ENCODE results near the gene FAM184A. TPM values are rescaled to one million over a fixed set of nuclear protein-coding genes. Genes with fewer than 3 reads are reported as not detected.

Gene FAM184A
- total RNA-seq, 1 experiment from 2014 or later, result 8.7 TPM

GRCh38 chr6:118939683-118940082 lies 138.8 kb downstream of the FAM184A start:
- H3K27me3 ChIP-seq (ENCODE audit: control insufficient read depth, insufficient read depth, low read length), result no peaks in the 10 kb centered on the region
- no peak overlapping the region for H3K4me3 ChIP-seq (ENCODE audit: low read depth in 2 of 2, low read length in 2 of 2)
- no peak for ATAC-seq
- H3K4me1 ChIP-seq (ENCODE audit: control insufficient read depth, insufficient read depth, low read length), result peaks cover 6% of the 10 kb centered on the region; the same call in 1 of the 2 replicates
- intact Hi-C loops (cut with micrococcal nuclease; ENCODE audit: unreplicated experiment), result no loop called here
- H3K9me3 ChIP-seq (ENCODE audit: control insufficient read depth, insufficient read depth, low read depth, low read length), result no peaks in the 10 kb centered on the region
- no peaks in the 10 kb centered on the region for H3K36me3 ChIP-seq (ENCODE audit: control insufficient read depth, insufficient read depth, low read length)
- in situ Hi-C loops (cut with HindIII; ENCODE audit: low pct_unique_long_range_greater_than_20kb, low sequenced_read_pairs), result no loop called here
- POLR2A ChIA-PET, result no interaction called here
- CTCF ChIA-PET, result no interaction called here
- TF ChIP-seq SIN3A (IDR thresholded peaks at IDR 0.05; ENCODE audit: borderline replicate concordance, insufficient read depth, low read depth, low read length), result no peak
- TF ChIP-seq CTCF (IDR thresholded peaks at IDR 0.05), result no peak
- no peak for TF ChIP-seq REST (IDR thresholded peaks at IDR 0.05; ENCODE audit: insufficient read depth in 1 of 2, low read depth in 2 of 2, low read length in 1 of 2)
- TF ChIP-seq TCF7L2 (IDR thresholded peaks at IDR 0.05; ENCODE audit: low read depth, low read length), result no peak
- TF ChIP-seq POLR2AphosphoS5 (IDR thresholded peaks at IDR 0.05; ENCODE audit: low read depth, low read length), result no peak
- no peak for DNase-seq (ENCODE audit: low read depth, low spot score)
- no peak overlapping the region for H3K27ac ChIP-seq (ENCODE audit: low read length)
- no TSS peak for BruUV-seq (replicated peaks)

- Histone ChIP-seq H3K4me1 (ENCODE audit: control insufficient read depth, insufficient read depth, low read length) (peaks cover 17% of the 10 kb centered on the region; the same call in 1 of the 2 replicates), H3K9me3 (ENCODE audit: control insufficient read depth, insufficient read depth, low read depth, low read length) (no peaks in the 10 kb centered on the region), H3K36me3 (ENCODE audit: control insufficient read depth, insufficient read depth, low read length) (peaks cover 7% of the 10 kb centered on the region; the same call in 1 of the 2 replicates), H3K27ac (ENCODE audit: low read length) (peak overlapping the region; percentile 60), H3K27me3 (ENCODE audit: control insufficient read depth, insufficient read depth, low read length) (no peaks in the 10 kb centered on the region), H3K4me3 (ENCODE audit: low read depth in 2 of 2, low read length in 2 of 2) (no peak overlapping the region)
- ATAC-seq (no peak), DNase-seq (ENCODE audit: low read depth, low spot score) (no peak)
- POLR2A ChIA-PET, result interaction anchor here (0.7 kb wide), 1 partner anchor 41 kb away, joined by 3 read pairs; no protein-coding TSS in a partner anchor
- intact Hi-C loops (cut with micrococcal nuclease; ENCODE audit: unreplicated experiment), result no loop called here
- no TSS peak for BruUV-seq (replicated peaks)
- CTCF ChIA-PET, result no interaction called here
- TF ChIP-seq SIN3A (IDR thresholded peaks at IDR 0.05; ENCODE audit: borderline replicate concordance, insufficient read depth, low read depth, low read length), result no peak
- no peak for TF ChIP-seq POLR2AphosphoS5 (IDR thresholded peaks at IDR 0.05; ENCODE audit: low read depth, low read length)
- TF ChIP-seq REST (IDR thresholded peaks at IDR 0.05; ENCODE audit: insufficient read depth in 1 of 2, low read depth in 2 of 2, low read length in 1 of 2), result no peak
- no peak for TF ChIP-seq CTCF (IDR thresholded peaks at IDR 0.05)
- no peak for TF ChIP-seq TCF7L2 (IDR thresholded peaks at IDR 0.05; ENCODE audit: low read depth, low read length)
- in situ Hi-C loops (cut with HindIII; ENCODE audit: low pct_unique_long_range_greater_than_20kb, low sequenced_read_pairs), result no loop called here
These were observed 142.3 kb downstream of the FAM184A start for GRCh38 chr6:118935978-118936703.
